Mesenchymal stem cell (in vitro differentiated cells and primary cell): ENCODE measurements around the gene MSH5.
A peak's percentile ranks its signal among the peaks of the same experiment; 100 is the strongest.

Experiments
- DNase-seq: peaks from one replicate; pipeline ENCODE4 v3.0.0-alpha.2; 2013
- H2AFZ ChIP-seq: one replicate; pipeline ENCODE4 v1.6.1; 2013; ENCODE audit warnings: low read depth, mild to moderate bottlenecking, control low read depth, inconsistent platforms, low read length, moderate library complexity
- H2AK5ac ChIP-seq: 2 replicates; pipeline ENCODE4 v1.6.1; 2013; ENCODE audit warnings: low read length, moderate library complexity, mild to moderate bottlenecking, inconsistent platforms; ENCODE audit not compliant: severe bottlenecking
- H2BK120ac ChIP-seq: one replicate; pipeline ENCODE4 v1.6.1; 2013; ENCODE audit warnings: low read depth, mild to moderate bottlenecking, inconsistent platforms, low read length, moderate library complexity
- H2BK12ac ChIP-seq, 2 experiments: one replicate each; pipeline ENCODE4 v1.6.1; 2013; ENCODE audit warnings: inconsistent platforms in 2 of 2, low read length in 2 of 2, mild to moderate bottlenecking in 2 of 2, moderate library complexity in 2 of 2, control low read depth in 1 of 2
- H2BK15ac ChIP-seq: one replicate; pipeline ENCODE4 v1.6.1; 2013; ENCODE audit warnings: mild to moderate bottlenecking, low read depth, inconsistent platforms; ENCODE audit not compliant: poor library complexity, severe bottlenecking
- H2BK5ac ChIP-seq: 2 replicates; pipeline ENCODE4 v1.6.1; 2013; ENCODE audit warnings: low read depth, mild to moderate bottlenecking, low read length, control low read depth, inconsistent platforms; ENCODE audit not compliant: poor library complexity, severe bottlenecking
- H3K14ac ChIP-seq, 2 experiments: one replicate each; pipeline ENCODE4 v1.6.1; 2013; ENCODE audit warnings: inconsistent platforms in 2 of 2, low read length in 2 of 2, control low read depth in 1 of 2, mild to moderate bottlenecking in 1 of 2, moderate library complexity in 1 of 2
- H3K18ac ChIP-seq, 2 experiments: one replicate each; pipeline ENCODE4 v1.6.1; 2013; ENCODE audit warnings: inconsistent platforms in 2 of 2, low read length in 2 of 2, control low read depth in 1 of 2, low read depth in 1 of 2, mild to moderate bottlenecking in 1 of 2
- H3K23ac ChIP-seq, 2 experiments: one replicate each; pipeline ENCODE4 v1.6.1; 2013; ENCODE audit warnings: inconsistent platforms in 2 of 2, low read length in 2 of 2, mild to moderate bottlenecking in 2 of 2, moderate library complexity in 2 of 2, control low read depth in 1 of 2
- H3K27ac ChIP-seq: 2 replicates; pipeline ENCODE4 v1.5.1; 2013; ENCODE audit warnings: mild to moderate bottlenecking, moderate library complexity, low read length, control low read depth, inconsistent platforms; ENCODE audit not compliant: poor library complexity, severe bottlenecking
- H3K27me3 ChIP-seq, 2 experiments: 2 replicates each; pipeline versions ENCODE4 v1.6.1 to v1.7.0; 2013; ENCODE audit warnings: low read length in 2 of 2, mild to moderate bottlenecking in 2 of 2, moderate library complexity in 2 of 2, control low read depth in 1 of 2, inconsistent platforms in 1 of 2; ENCODE audit not compliant: control insufficient read depth in 1 of 2, insufficient read depth in 1 of 2
- H3K36me3 ChIP-seq, 2 experiments: 2 replicates each; pipeline versions ENCODE4 v1.6.1 to v1.7.0; 2013; ENCODE audit warnings: low read length in 2 of 2, control low read depth in 1 of 2, inconsistent platforms in 1 of 2, low read depth in 1 of 2, mild to moderate bottlenecking in 1 of 2; ENCODE audit not compliant: insufficient read depth in 2 of 2, control insufficient read depth in 1 of 2
- H3K4ac ChIP-seq, 2 experiments: one replicate each; pipeline ENCODE4 v1.6.1; 2013; ENCODE audit warnings: inconsistent platforms in 2 of 2, low read length in 2 of 2, mild to moderate bottlenecking in 2 of 2, moderate library complexity in 2 of 2, control low read depth in 1 of 2, low read depth in 1 of 2
- H3K4me1 ChIP-seq: 2 replicates; pipeline ENCODE4 v1.6.1; 2013; ENCODE audit warnings: low read depth, low read length, control low read depth; ENCODE audit not compliant: control insufficient read depth, insufficient read depth
- H3K4me2 ChIP-seq: 2 replicates; pipeline ENCODE4 v1.6.1; 2013; ENCODE audit warnings: low read length, mild to moderate bottlenecking, inconsistent platforms; ENCODE audit not compliant: poor library complexity, severe bottlenecking
- H3K4me3 ChIP-seq, 2 experiments: 2 replicates each; pipeline versions ENCODE4 v1.5.1 to v1.7.0; 2013; ENCODE audit warnings: low read length in 2 of 2, mild to moderate bottlenecking in 2 of 2, control low read depth in 1 of 2, low read depth in 1 of 2; ENCODE audit not compliant: insufficient read depth in 1 of 2
- H3K79me1 ChIP-seq: replicated peaks from 2 replicates; pipeline ENCODE4 v1.6.1; 2013; ENCODE audit warnings: mild to moderate bottlenecking, control low read depth, low read length, inconsistent platforms; ENCODE audit not compliant: poor library complexity, severe bottlenecking
- H3K9ac ChIP-seq: 2 replicates; pipeline ENCODE4 v1.7.0; 2013; ENCODE audit warnings: mild to moderate bottlenecking, low read length, moderate library complexity
- H3K9me3 ChIP-seq: 2 replicates; pipeline ENCODE4 v1.7.0; 2013; ENCODE audit warnings: mild to moderate bottlenecking, low read length; ENCODE audit not compliant: control insufficient read depth
- H4K8ac ChIP-seq: one replicate; pipeline ENCODE4 v1.6.1; 2013; ENCODE audit warnings: inconsistent platforms, mild to moderate bottlenecking, low read length, moderate library complexity
- H4K91ac ChIP-seq: one replicate; pipeline ENCODE4 v1.6.1; 2013; ENCODE audit warnings: mild to moderate bottlenecking, low read length, inconsistent platforms
- WGBS: methylation state at CpG from one replicate; pipeline ENCODE4 v1.1.7; 2013; ENCODE audit warnings: mixed read lengths; 5-methylcytosine and 5-hydroxymethylcytosine counted together

Gene MSH5

GRCh38 chr6:31737991-31738979, 1.5 kb upstream of the MSH5 start:
- Histone ChIP-seq H2BK5ac (peak overlapping the region; percentile 67), H2BK120ac (peak overlapping the region; percentile 98), H3K4me2 (peak overlapping the region; percentile 62), H2BK15ac (peak overlapping the region; percentile 98), H4K91ac (peak overlapping the region; percentile 95), H2AK5ac (peak overlapping the region; percentile 47), H3K9ac (peak overlapping the region; percentile 100), H3K23ac (peak overlapping the region in 1 of 2 experiments; percentile 83), H3K14ac (peak overlapping the region in 1 of 2 experiments; percentile 58), H3K27ac (peak overlapping the region; percentile 89), H3K9me3 (no peaks in the 10 kb centered on the region), H2AFZ (no peak overlapping the region), H3K79me1 (peaks cover 2% of the 10 kb centered on the region), H2BK12ac (peak overlapping the region; percentile 92 to 99), H3K27me3 (no peaks in the 10 kb centered on the region), H3K4ac (peak overlapping the region; percentile 98), H3K4me3 (peak overlapping the region in 1 of 2 experiments; percentile 57), H4K8ac (peak overlapping the region; percentile 97), H3K18ac (peak overlapping the region; percentile 84 to 96), H3K36me3 (peaks cover 10 to 30% of the 10 kb centered on the region in 2 experiments), H3K4me1 (peaks cover 33% of the 10 kb centered on the region)
- WGBS, result 20% methylated on average over 5 of the region's 6 CpGs
- DNase-seq, result peak; percentile 94

- Histone ChIP-seq H3K18ac (peak overlapping the region in 1 of 2 experiments; percentile 86), H2BK15ac (no peak overlapping the region), H2BK12ac (peak overlapping the region in 1 of 2 experiments; percentile 37), H2BK5ac (no peak overlapping the region), H3K27me3 (no peaks in the 10 kb centered on the region), H4K8ac (no peak overlapping the region), H3K9ac (peak overlapping the region; percentile 90), H3K14ac (no peak overlapping the region), H2BK120ac (no peak overlapping the region), H3K4me1 (peaks cover 24% of the 10 kb centered on the region), H2AFZ (peak overlapping the region; percentile 46), H3K4me2 (peak overlapping the region; percentile 41), H4K91ac (no peak overlapping the region), H3K23ac (no peak overlapping the region), H2AK5ac (no peak overlapping the region), H3K9me3 (no peaks in the 10 kb centered on the region), H3K4ac (peak overlapping the region in 1 of 2 experiments; percentile 81), H3K4me3 (peak overlapping the region; percentile 62 to 95), H3K79me1 (peaks cover 2% of the 10 kb centered on the region), H3K36me3 (peaks cover 0 to 32% of the 10 kb centered on the region in 2 experiments), H3K27ac (no peak overlapping the region)
- 43% methylated on average over 29 of the region's 29 CpGs for WGBS
- no peak for DNase-seq
These were observed 805 bp downstream of the MSH5 start for GRCh38 chr6:31740397-31741223.

- Histone ChIP-seq H3K14ac (no peak overlapping the region), H3K4me2 (no peak overlapping the region), H2AK5ac (no peak overlapping the region), H3K23ac (no peak overlapping the region), H3K9ac (no peak overlapping the region), H4K8ac (no peak overlapping the region), H3K4me3 (no peak overlapping the region), H2BK5ac (no peak overlapping the region), H2BK120ac (no peak overlapping the region), H3K79me1 (peaks cover 2% of the 10 kb centered on the region), H3K27me3 (no peaks in the 10 kb centered on the region), H3K4ac (no peak overlapping the region), H2AFZ (no peak overlapping the region), H4K91ac (no peak overlapping the region), H3K27ac (no peak overlapping the region), H2BK15ac (no peak overlapping the region), H3K36me3 (peaks cover 0 to 32% of the 10 kb centered on the region in 2 experiments), H2BK12ac (no peak overlapping the region), H3K9me3 (no peaks in the 10 kb centered on the region), H3K18ac (no peak overlapping the region), H3K4me1 (peaks cover 22% of the 10 kb centered on the region)
- no peak for DNase-seq
- whole genome bisulfite sequencing, result 94% methylated on average over 2 of the region's 2 CpGs
These were observed 2.0 kb downstream of the MSH5 start for GRCh38 chr6:31741815-31742214.
